Naive thymus-derived CD4-positive, alpha-beta T cell (primary cell): Measurements from ENCODE around the gene IGLL5. TPM values are rescaled to one million over a fixed set of nuclear protein-coding genes. Genes with fewer than 3 reads are reported as not detected.

Source experiments
- microRNA-seq: library from miRNA; unstranded; fragments of <30 nt; microRNA quantifications from one replicate; pipeline ENCODE4 v1.2.0, GENCODE V29; 2022; ENCODE audit warnings: borderline microRNAs expressed
- polyA plus RNA-seq, 2 donors: library from polyadenylated mRNA; unstranded; fragments of 300-500 nt; fragmentation: Illumina TruSeq; gene quantifications; one replicate each; pipeline ENCODE4 v1.2.3, GENCODE V29; 2021
- total RNA-seq, 6 experiments: library from RNA in 5 of 6; stranded (reverse) in 5 of 6; gene quantifications; 1 replicate in 5 of 6; 2 replicates in 1 of 6; pipeline ENCODE4 v1.2.3 and lab custom pipeline; 2021 to 2026

IGLL5 gene
- total and polyA plus RNA-seq, 7 experiments from 2014 or later, result 0.53 to 16.0 (median 12.3) TPM; not detected in 4

Small RNAs within 50 kb of the gene (microRNA-seq; reads per million reads assigned to microRNA genes)
- not detected for gene MIR5571

Other genes with a start within 250 kb of the IGLL5 start
- not detected for gene GGTLC2, start 243.2 kb upstream of the IGLL5 start, total RNA-seq
- gene GGTLC2, start 243.2 kb upstream of the IGLL5 start, polyA plus RNA-seq, result not detected
- gene GNAZ, start 182.7 kb downstream of the IGLL5 start, total RNA-seq, result 1 to 10 TPM in 1 of 5 experiments, under 1 TPM in 3, not detected in 1; 0.12 to 2.0 (median 0.31) TPM
- not detected for gene GNAZ, start 182.7 kb downstream of the IGLL5 start, polyA plus RNA-seq